ENCODE data around the gene SLC44A1.

The SLC44A1 gene

GRCh38 chr9:105329719-105330062 lies 85.2 kb downstream of the SLC44A1 start:
- H3K27ac ChIP-seq (ENCODE audit: insufficient read depth, low read depth, low read length, poor library complexity, severe bottlenecking) = no peak overlapping the region
- 86 to 88% methylated on average over 1 of the region's 1 CpG for WGBS, 2 experiments
- H3K36me3 ChIP-seq (ENCODE audit: control insufficient read depth, insufficient read depth, low read length) = no peaks in the 10 kb centered on the region
- H3K4me3 ChIP-seq (ENCODE audit: insufficient read depth, low read depth, low read length) = no peak overlapping the region
- no peaks in the 10 kb centered on the region for H3K27me3 ChIP-seq (ENCODE audit: control insufficient read depth, insufficient read depth, low read length, poor library complexity, severe bottlenecking)
- H3K9me3 ChIP-seq (ENCODE audit: control insufficient read depth, low read length) = no peaks in the 10 kb centered on the region
- H3K4me1 ChIP-seq (ENCODE audit: control insufficient read depth, insufficient read depth, low read length) = peaks cover 8% of the 10 kb centered on the region

- H3K4me1 ChIP-seq (ENCODE audit: control insufficient read depth, insufficient read depth, low read length) = peaks cover 8% of the 10 kb centered on the region
- no peak overlapping the region for H3K27ac ChIP-seq (ENCODE audit: insufficient read depth, low read depth, low read length, poor library complexity, severe bottlenecking)
- H3K4me3 ChIP-seq (ENCODE audit: insufficient read depth, low read depth, low read length) = no peak overlapping the region
- no peaks in the 10 kb centered on the region for H3K27me3 ChIP-seq (ENCODE audit: control insufficient read depth, insufficient read depth, low read length, poor library complexity, severe bottlenecking)
- no peaks in the 10 kb centered on the region for H3K9me3 ChIP-seq (ENCODE audit: control insufficient read depth, low read length)
- no peaks in the 10 kb centered on the region for H3K36me3 ChIP-seq (ENCODE audit: control insufficient read depth, insufficient read depth, low read length)
Observed at GRCh38 chr9:105330201-105330600, 85.8 kb downstream of the SLC44A1 start.

DNA sequence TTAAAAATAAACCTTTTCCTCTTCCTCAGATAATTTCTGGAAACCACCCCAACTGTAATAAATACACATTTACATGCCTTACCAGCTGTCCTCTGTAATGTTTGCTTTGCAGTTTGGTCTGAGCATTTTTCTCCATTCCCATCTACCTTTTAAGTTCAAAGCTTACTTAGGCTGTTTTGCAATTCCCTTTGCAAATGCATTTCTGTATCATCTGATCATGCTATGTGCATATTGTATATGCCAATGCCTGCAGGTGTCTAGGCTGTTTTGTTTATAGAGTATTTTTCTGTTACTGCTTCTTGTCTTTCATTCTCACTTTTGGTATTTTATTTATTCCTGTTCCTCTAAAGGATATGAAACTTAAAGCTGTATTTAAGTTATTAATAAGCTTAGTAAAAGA lies 86.3 kb downstream of the SLC44A1 start:
- no peaks in the 10 kb centered on the region for H3K27me3 ChIP-seq (ENCODE audit: control insufficient read depth, insufficient read depth, low read length, poor library complexity, severe bottlenecking)
- H3K4me3 ChIP-seq (ENCODE audit: insufficient read depth, low read depth, low read length) = no peak overlapping the region
- no peaks in the 10 kb centered on the region for H3K9me3 ChIP-seq (ENCODE audit: control insufficient read depth, low read length)
- no peak overlapping the region for H3K27ac ChIP-seq (ENCODE audit: insufficient read depth, low read depth, low read length, poor library complexity, severe bottlenecking)
- no peaks in the 10 kb centered on the region for H3K36me3 ChIP-seq (ENCODE audit: control insufficient read depth, insufficient read depth, low read length)
- peaks cover 8% of the 10 kb centered on the region for H3K4me1 ChIP-seq (ENCODE audit: control insufficient read depth, insufficient read depth, low read length)

- Histone ChIP-seq H3K4me1 (ENCODE audit: control insufficient read depth, insufficient read depth, low read length) (peaks cover 8% of the 10 kb centered on the region), H3K27ac (ENCODE audit: insufficient read depth, low read depth, low read length, poor library complexity, severe bottlenecking) (no peak overlapping the region), H3K4me3 (ENCODE audit: insufficient read depth, low read depth, low read length) (no peak overlapping the region), H3K27me3 (ENCODE audit: control insufficient read depth, insufficient read depth, low read length, poor library complexity, severe bottlenecking) (no peaks in the 10 kb centered on the region), H3K9me3 (ENCODE audit: control insufficient read depth, low read length) (no peaks in the 10 kb centered on the region), H3K36me3 (ENCODE audit: control insufficient read depth, insufficient read depth, low read length) (peaks cover under 1% of the 10 kb centered on the region)
- 90 to 96% methylated on average over 1 to 2 of the region's 3 CpGs for WGBS, 2 experiments
Observed at GRCh38 chr9:105331160-105331559, 86.7 kb downstream of the SLC44A1 start.

- Histone ChIP-seq H3K9me3 (ENCODE audit: control insufficient read depth, low read length) (no peaks in the 10 kb centered on the region), H3K4me3 (ENCODE audit: insufficient read depth, low read depth, low read length) (no peak overlapping the region), H3K27ac (ENCODE audit: insufficient read depth, low read depth, low read length, poor library complexity, severe bottlenecking) (no peak overlapping the region), H3K4me1 (ENCODE audit: control insufficient read depth, insufficient read depth, low read length) (peaks cover 8% of the 10 kb centered on the region), H3K36me3 (ENCODE audit: control insufficient read depth, insufficient read depth, low read length) (peaks cover 6% of the 10 kb centered on the region), H3K27me3 (ENCODE audit: control insufficient read depth, insufficient read depth, low read length, poor library complexity, severe bottlenecking) (no peaks in the 10 kb centered on the region)
- WGBS, 2 experiments = 86 to 100% methylated on average over 1 of the region's 1 CpG
Observed at GRCh38 chr9:105331755-105332154, 87.3 kb downstream of the SLC44A1 start.

- Histone ChIP-seq H3K36me3 (ENCODE audit: control insufficient read depth, insufficient read depth, low read length) (peaks cover 6% of the 10 kb centered on the region), H3K9me3 (ENCODE audit: control insufficient read depth, low read length) (no peaks in the 10 kb centered on the region), H3K27ac (ENCODE audit: insufficient read depth, low read depth, low read length, poor library complexity, severe bottlenecking) (no peak overlapping the region), H3K4me3 (ENCODE audit: insufficient read depth, low read depth, low read length) (no peak overlapping the region), H3K4me1 (ENCODE audit: control insufficient read depth, insufficient read depth, low read length) (peaks cover 8% of the 10 kb centered on the region), H3K27me3 (ENCODE audit: control insufficient read depth, insufficient read depth, low read length, poor library complexity, severe bottlenecking) (no peaks in the 10 kb centered on the region)
- WGBS, 2 experiments = 78 to 80% methylated on average over 1 of the region's 2 CpGs
Observed at GRCh38 chr9:105332471-105332870, 88.0 kb downstream of the SLC44A1 start.

- Histone ChIP-seq H3K27ac (ENCODE audit: insufficient read depth, low read depth, low read length, poor library complexity, severe bottlenecking) (no peak overlapping the region), H3K9me3 (ENCODE audit: control insufficient read depth, low read length) (no peaks in the 10 kb centered on the region), H3K4me3 (ENCODE audit: insufficient read depth, low read depth, low read length) (no peak overlapping the region), H3K27me3 (ENCODE audit: control insufficient read depth, insufficient read depth, low read length, poor library complexity, severe bottlenecking) (no peaks in the 10 kb centered on the region), H3K4me1 (ENCODE audit: control insufficient read depth, insufficient read depth, low read length) (peaks cover 8% of the 10 kb centered on the region), H3K36me3 (ENCODE audit: control insufficient read depth, insufficient read depth, low read length) (peaks cover 6% of the 10 kb centered on the region)
- WGBS, 2 experiments = no CpG with 5 or more reads among the region's 1 CpG
Observed at GRCh38 chr9:105333076-105333475, 88.6 kb downstream of the SLC44A1 start.

GRCh38 chr9:105333811-105334210 lies 89.4 kb downstream of the SLC44A1 start:
- Histone ChIP-seq H3K4me3 (ENCODE audit: insufficient read depth, low read depth, low read length) (no peak overlapping the region), H3K27me3 (ENCODE audit: control insufficient read depth, insufficient read depth, low read length, poor library complexity, severe bottlenecking) (no peaks in the 10 kb centered on the region), H3K27ac (ENCODE audit: insufficient read depth, low read depth, low read length, poor library complexity, severe bottlenecking) (no peak overlapping the region), H3K4me1 (ENCODE audit: control insufficient read depth, insufficient read depth, low read length) (peaks cover 4% of the 10 kb centered on the region), H3K36me3 (ENCODE audit: control insufficient read depth, insufficient read depth, low read length) (peaks cover 6% of the 10 kb centered on the region), H3K9me3 (ENCODE audit: control insufficient read depth, low read length) (no peaks in the 10 kb centered on the region)
- 90 to 100% methylated on average over 1 of the region's 1 CpG for WGBS, 2 experiments

GRCh38 chr9:105338308-105338707 lies 93.9 kb downstream of the SLC44A1 start:
- no peaks in the 10 kb centered on the region for H3K4me1 ChIP-seq (ENCODE audit: control insufficient read depth, insufficient read depth, low read length)
- H3K27me3 ChIP-seq (ENCODE audit: control insufficient read depth, insufficient read depth, low read length, poor library complexity, severe bottlenecking) = no peaks in the 10 kb centered on the region
- H3K36me3 ChIP-seq (ENCODE audit: control insufficient read depth, insufficient read depth, low read length) = peaks cover 6% of the 10 kb centered on the region
- H3K4me3 ChIP-seq (ENCODE audit: insufficient read depth, low read depth, low read length) = no peak overlapping the region
- H3K9me3 ChIP-seq (ENCODE audit: control insufficient read depth, low read length) = no peaks in the 10 kb centered on the region
- WGBS, 2 experiments = 98 to 100% methylated on average over 2 of the region's 2 CpGs
- no peak overlapping the region for H3K27ac ChIP-seq (ENCODE audit: insufficient read depth, low read depth, low read length, poor library complexity, severe bottlenecking)

GRCh38 chr9:105339849-105340248 lies 95.4 kb downstream of the SLC44A1 start:
- Histone ChIP-seq H3K9me3 (ENCODE audit: control insufficient read depth, low read length) (no peaks in the 10 kb centered on the region), H3K27ac (ENCODE audit: insufficient read depth, low read depth, low read length, poor library complexity, severe bottlenecking) (no peak overlapping the region), H3K4me3 (ENCODE audit: insufficient read depth, low read depth, low read length) (no peak overlapping the region), H3K4me1 (ENCODE audit: control insufficient read depth, insufficient read depth, low read length) (no peaks in the 10 kb centered on the region), H3K36me3 (ENCODE audit: control insufficient read depth, insufficient read depth, low read length) (peaks cover 6% of the 10 kb centered on the region), H3K27me3 (ENCODE audit: control insufficient read depth, insufficient read depth, low read length, poor library complexity, severe bottlenecking) (no peaks in the 10 kb centered on the region)

- no peaks in the 10 kb centered on the region for H3K9me3 ChIP-seq (ENCODE audit: control insufficient read depth, low read length)
- peaks cover 1% of the 10 kb centered on the region for H3K36me3 ChIP-seq (ENCODE audit: control insufficient read depth, insufficient read depth, low read length)
- H3K4me3 ChIP-seq (ENCODE audit: insufficient read depth, low read depth, low read length) = no peak overlapping the region
- 88% methylated on average over 2 of the region's 2 CpGs; no CpG with 5 or more reads in 1 of the 2 experiments for WGBS, 2 experiments
- H3K4me1 ChIP-seq (ENCODE audit: control insufficient read depth, insufficient read depth, low read length) = no peaks in the 10 kb centered on the region
- H3K27ac ChIP-seq (ENCODE audit: insufficient read depth, low read depth, low read length, poor library complexity, severe bottlenecking) = no peak overlapping the region
- no peaks in the 10 kb centered on the region for H3K27me3 ChIP-seq (ENCODE audit: control insufficient read depth, insufficient read depth, low read length, poor library complexity, severe bottlenecking)
Observed at GRCh38 chr9:105341434-105342146, 97.1 kb downstream of the SLC44A1 start.

All from ectodermal cell (in vitro differentiated cells).